NCI-H1436 (cell line): ENCODE data around the gene LRBA.

ENCODE experiments used
- DNase-seq: peaks from one replicate; lab custom pipeline; 2025; lab: John Stamatoyannopoulos, UW

Gene LRBA

GRCh38 chr4:150586162-150586810 is 428.8 kb downstream of the LRBA start:
- no peak for DNase-seq

- DNase-seq = no peak
Observed at GRCh38 chr4:150585611-150586010, 429.5 kb downstream of the LRBA start.

GRCh38 chr4:150584111-150584915 is 430.8 kb downstream of the LRBA start:
- DNase-seq = no peak

- no peak for DNase-seq
Observed at GRCh38 chr4:150583287-150584110, 431.6 kb downstream of the LRBA start.

GRCh38 chr4:150582873-150583286 is 432.2 kb downstream of the LRBA start:
- DNase-seq = no peak

- DNase-seq = no peak
Observed at GRCh38 chr4:150582146-150582872, 432.8 kb downstream of the LRBA start, which contains the start of gene MAB21L2. Gene MAB21L2, plus strand, starts transcription at chr4:150582151. Its CDS starts 879 bp downstream, at chr4:150583030.

GRCh38 chr4:150581641-150582051 is 433.4 kb downstream of the LRBA start:
- no peak for DNase-seq

- DNase-seq = no peak
Observed at GRCh38 chr4:150581056-150581605, 434.0 kb downstream of the LRBA start.

GRCh38 chr4:150580306-150580705 is 434.8 kb downstream of the LRBA start:
- DNase-seq = no peak

- no peak for DNase-seq
Observed at GRCh38 chr4:150579551-150580234, 435.4 kb downstream of the LRBA start.

- DNase-seq = peak; percentile 68
Observed at GRCh38 chr4:150578745-150579501, 436.2 kb downstream of the LRBA start.

GRCh38 chr4:150577796-150578195 is 437.3 kb downstream of the LRBA start:
- no peak for DNase-seq

- no peak for DNase-seq
Observed at GRCh38 chr4:150574678-150575077, 440.4 kb downstream of the LRBA start.

GRCh38 chr4:150573534-150573933 is 441.6 kb downstream of the LRBA start:
- DNase-seq = no peak

GRCh38 chr4:150572704-150573504 is 442.2 kb downstream of the LRBA start:
- no peak for DNase-seq

GRCh38 chr4:150570862-150571261 is 444.2 kb downstream of the LRBA start:
- DNase-seq = peak; percentile 47

- no peak for DNase-seq
Observed at GRCh38 chr4:150569998-150570535, 445.0 kb downstream of the LRBA start.

GRCh38 chr4:150569384-150569987 is 445.6 kb downstream of the LRBA start:
- no peak for DNase-seq

- DNase-seq = no peak
Observed at GRCh38 chr4:150567070-150567469, 448.0 kb downstream of the LRBA start.
